HepG2 (cell line): ENCODE results near the gene CIROP. TPM values are rescaled to one million over a fixed set of nuclear protein-coding genes. Genes with fewer than 3 reads are reported as not detected.

ENCODE experiments used
- ARNTL ChIP-seq: sonication (generic); formaldehyde crosslinking; IDR thresholded peaks from 2 replicates; pipeline ENCODE4 v1.4.0; 2020; ENCODE audit warnings: mild to moderate bottlenecking, missing genetic modification reagents
- HOXA5 ChIP-seq: sonication (generic); formaldehyde crosslinking; IDR thresholded peaks from 2 replicates; pipeline ENCODE4 v1.4.0; 2020; ENCODE audit warnings: missing genetic modification reagents
- KAT7 ChIP-seq: IDR thresholded peaks from 2 replicates; pipeline ENCODE4 v1.6.1; 2018; ENCODE audit warnings: borderline replicate concordance, missing compliant biosample characterization
- RBM22 ChIP-seq: fragments of 200-400 bp; formaldehyde crosslinking; optimal IDR thresholded peaks from 2 replicates; pipeline ENCODE3; 2017; ENCODE audit warnings: mild to moderate bottlenecking, low read length, moderate library complexity
- RFXAP ChIP-seq: sonication (generic); formaldehyde crosslinking; IDR thresholded peaks from 2 replicates; pipeline ENCODE4 v1.4.0; 2020; ENCODE audit warnings: missing genetic modification reagents, borderline replicate concordance
- SOX6 ChIP-seq, 2 experiments: fragments of 450-650 bp in 1 of 2; sonication (generic) in 1 of 2; formaldehyde crosslinking in 1 of 2; IDR thresholded peaks; 2 replicates each; pipeline versions ENCODE4 v1.4.0 to v1.6.1; 2017 to 2020; ENCODE audit warnings: antibody characterized with exemption in 1 of 2, mild to moderate bottlenecking in 1 of 2, missing genetic modification reagents in 1 of 2
- ZMYM3 ChIP-seq: sonication (generic); formaldehyde crosslinking; IDR thresholded peaks from 2 replicates; pipeline ENCODE4 v1.5.1; 2020; ENCODE audit warnings: mild to moderate bottlenecking, missing genetic modification reagents
- ZNF3 ChIP-seq: IDR thresholded peaks from 2 replicates; pipeline ENCODE4 v1.7.0; 2017; ENCODE audit warnings: inconsistent platforms
- ZNF382 ChIP-seq: sonication (generic); formaldehyde crosslinking; IDR thresholded peaks from 2 replicates; pipeline ENCODE4 v1.5.0; 2020; ENCODE audit warnings: missing genetic modification reagents, mild to moderate bottlenecking, borderline replicate concordance
- ZNF788 ChIP-seq: sonication (generic); formaldehyde crosslinking; IDR thresholded peaks from 2 replicates; pipeline ENCODE4 v1.5.0; 2020; ENCODE audit warnings: mild to moderate bottlenecking, missing genetic modification reagents, borderline replicate concordance
- ZNF850 ChIP-seq: sonication (generic); formaldehyde crosslinking; conservative IDR thresholded peaks from 2 replicates; pipeline ENCODE4 v1.9.0; 2021; ENCODE audit warnings: mild to moderate bottlenecking, missing genetic modification reagents
- ZZZ3 ChIP-seq: sonication (generic); formaldehyde crosslinking; IDR thresholded peaks from 2 replicates; pipeline ENCODE4 v1.4.0; 2020; ENCODE audit warnings: missing genetic modification reagents, mild to moderate bottlenecking, borderline replicate concordance
- polyA plus RNA-seq, 8 experiments: library from polyadenylated mRNA; depleted of rRNA in 3 of 8; stranded (reverse) in 7 of 8; unstranded in 1 of 8; fragments of >200 nt; fragmentation: Illumina TruSeq in 4 of 8; extraction: Trizol in 4 of 8; gene quantifications; 2 replicates each; pipeline versions ENCODE4 v1.2.1 to v1.2.3, GENCODE V29; 2011 to 2016; ENCODE audit warnings: low read depth in 4 of 8, missing spikeins in 1 of 8, mixed read lengths in 1 of 8; ENCODE audit not compliant: insufficient read depth in 1 of 8
- total RNA-seq, 5 experiments: library from RNA; depleted of rRNA; stranded (reverse); fragments of >200 nt; fragmentation: Illumina TruSeq; extraction: Trizol; gene quantifications; 2 replicates each; pipeline ENCODE4 v1.2.3, GENCODE V29; 2016; ENCODE audit warnings: low read depth in 1 of 5
- TF ChIP-seq, protein P1 (sequence below): IDR thresholded peaks from 2 replicates; pipeline ENCODE4 v1.6.1; 2018; ENCODE audit warnings: missing genetic modification reagents
- TF ChIP-seq, protein P2 (sequence below): conservative IDR thresholded peaks from 2 replicates; pipeline ENCODE4 v1.6.1; 2018; ENCODE audit warnings: missing genetic modification reagents
- TF ChIP-seq, protein P3 (sequence below): sonication (generic); formaldehyde crosslinking; conservative IDR thresholded peaks from 2 replicates; pipeline ENCODE4 v1.5.0; 2020; ENCODE audit warnings: missing genetic modification reagents
- TF ChIP-seq, protein P4 (sequence below): sonication (generic); formaldehyde crosslinking; conservative IDR thresholded peaks from 2 replicates; pipeline ENCODE4 v1.8.0; 2022; ENCODE audit warnings: mild to moderate bottlenecking, moderate library complexity, missing genetic modification reagents
- TF ChIP-seq, protein P5 (sequence below): sonication (generic); formaldehyde crosslinking; conservative IDR thresholded peaks from 2 replicates; pipeline ENCODE4 v1.8.1; 2023; ENCODE audit warnings: missing genetic modification reagents
- TF ChIP-seq, protein P6 (sequence below): sonication (generic); formaldehyde crosslinking; IDR thresholded peaks from 2 replicates; pipeline ENCODE4 v1.5.0; 2020; ENCODE audit warnings: missing genetic modification reagents
- TF ChIP-seq, protein P7 (sequence below): sonication (generic); formaldehyde crosslinking; IDR thresholded peaks from 2 replicates; pipeline ENCODE4 v1.8.0; 2022; ENCODE audit warnings: missing genetic modification reagents, mild to moderate bottlenecking, inconsistent platforms, borderline replicate concordance

The CIROP gene
- total and polyA plus RNA-seq, 2 of the 13 experiments (the other 11 are each of a cell fraction or from before 2014, with no cell fraction given): 0.07 TPM; not detected in 1

DNA sequence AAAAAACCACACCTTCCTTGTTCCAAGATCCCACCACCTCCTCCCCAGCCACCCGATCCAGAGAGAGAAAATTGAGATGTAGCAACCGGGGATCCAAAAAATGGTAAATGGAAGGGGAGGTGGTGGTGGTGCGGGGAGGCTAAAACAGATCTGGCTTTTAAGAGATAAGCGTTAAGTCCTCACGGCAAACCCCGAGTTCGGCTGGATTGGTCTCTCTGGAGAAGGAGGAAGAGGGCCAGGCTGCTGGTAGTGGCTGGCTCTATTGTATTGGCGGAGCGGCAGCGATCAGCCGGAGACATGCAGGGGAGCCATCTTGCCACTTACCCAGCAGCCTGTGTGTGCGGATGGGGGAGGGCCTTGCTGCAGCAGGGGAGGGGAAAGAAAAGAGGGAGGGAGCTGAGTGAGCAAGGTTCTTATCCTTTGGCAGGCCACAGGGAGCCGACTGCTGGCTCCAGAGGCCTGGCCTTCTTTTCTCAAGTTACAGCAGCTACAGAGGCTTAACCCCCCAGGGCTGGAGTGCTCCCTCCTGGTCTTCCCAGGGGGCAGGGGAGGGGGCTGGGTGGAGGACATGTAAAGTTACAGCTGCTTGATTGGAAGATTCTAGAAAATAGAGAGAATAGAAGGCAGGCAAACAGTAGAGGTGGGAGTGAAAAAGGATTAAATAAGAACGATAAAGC, 33.4 kb downstream of the CIROP start (continued):
- TF ChIP-seq ZMYM3 (CRISPR knock-in tag) (no peak), RFXAP (CRISPR knock-in tag) (peak; percentile 70; the same call in 1 of the 2 replicates), KAT7 (peak; percentile 99), ZZZ3 (CRISPR knock-in tag) (peak; percentile 80; the same call in 1 of the 2 replicates), RBM22 (peak; percentile 100), SOX6 (IDR thresholded peaks at IDR 0.05) (no peak), SOX6 (CRISPR knock-in tag; IDR thresholded peaks at IDR 0.05) (peak; percentile 69; the same call in 1 of the 2 replicates), ZNF3 (0 out of 2 replicates have a peak, but pooled peaks have one; percentile 3), ARNTL (CRISPR knock-in tag) (peak; percentile 54; the same call in 1 of the 2 replicates), ZNF850 (CRISPR knock-in tag) (no peak), HOXA5 (CRISPR knock-in tag) (no peak), ZNF382 (CRISPR knock-in tag) (no peak), ZNF788 (peak; percentile 93; the same call in 1 of the 2 replicates)
- TF ChIP-seq, protein P1, sequence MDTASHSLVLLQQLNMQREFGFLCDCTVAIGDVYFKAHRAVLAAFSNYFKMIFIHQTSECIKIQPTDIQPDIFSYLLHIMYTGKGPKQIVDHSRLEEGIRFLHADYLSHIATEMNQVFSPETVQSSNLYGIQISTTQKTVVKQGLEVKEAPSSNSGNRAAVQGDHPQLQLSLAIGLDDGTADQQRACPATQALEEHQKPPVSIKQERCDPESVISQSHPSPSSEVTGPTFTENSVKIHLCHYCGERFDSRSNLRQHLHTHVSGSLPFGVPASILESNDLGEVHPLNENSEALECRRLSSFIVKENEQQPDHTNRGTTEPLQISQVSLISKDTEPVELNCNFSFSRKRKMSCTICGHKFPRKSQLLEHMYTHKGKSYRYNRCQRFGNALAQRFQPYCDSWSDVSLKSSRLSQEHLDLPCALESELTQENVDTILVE (CRISPR knock-in tag): peak; percentile 93
- TF ChIP-seq, protein P2, sequence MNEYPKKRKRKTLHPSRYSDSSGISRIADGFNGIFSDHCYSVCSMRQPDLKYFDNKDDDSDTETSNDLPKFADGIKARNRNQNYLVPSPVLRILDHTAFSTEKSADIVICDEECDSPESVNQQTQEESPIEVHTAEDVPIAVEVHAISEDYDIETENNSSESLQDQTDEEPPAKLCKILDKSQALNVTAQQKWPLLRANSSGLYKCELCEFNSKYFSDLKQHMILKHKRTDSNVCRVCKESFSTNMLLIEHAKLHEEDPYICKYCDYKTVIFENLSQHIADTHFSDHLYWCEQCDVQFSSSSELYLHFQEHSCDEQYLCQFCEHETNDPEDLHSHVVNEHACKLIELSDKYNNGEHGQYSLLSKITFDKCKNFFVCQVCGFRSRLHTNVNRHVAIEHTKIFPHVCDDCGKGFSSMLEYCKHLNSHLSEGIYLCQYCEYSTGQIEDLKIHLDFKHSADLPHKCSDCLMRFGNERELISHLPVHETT (CRISPR knock-in tag): peak; percentile 54; the same call in 1 of the 2 replicates
- TF ChIP-seq, protein P3, sequence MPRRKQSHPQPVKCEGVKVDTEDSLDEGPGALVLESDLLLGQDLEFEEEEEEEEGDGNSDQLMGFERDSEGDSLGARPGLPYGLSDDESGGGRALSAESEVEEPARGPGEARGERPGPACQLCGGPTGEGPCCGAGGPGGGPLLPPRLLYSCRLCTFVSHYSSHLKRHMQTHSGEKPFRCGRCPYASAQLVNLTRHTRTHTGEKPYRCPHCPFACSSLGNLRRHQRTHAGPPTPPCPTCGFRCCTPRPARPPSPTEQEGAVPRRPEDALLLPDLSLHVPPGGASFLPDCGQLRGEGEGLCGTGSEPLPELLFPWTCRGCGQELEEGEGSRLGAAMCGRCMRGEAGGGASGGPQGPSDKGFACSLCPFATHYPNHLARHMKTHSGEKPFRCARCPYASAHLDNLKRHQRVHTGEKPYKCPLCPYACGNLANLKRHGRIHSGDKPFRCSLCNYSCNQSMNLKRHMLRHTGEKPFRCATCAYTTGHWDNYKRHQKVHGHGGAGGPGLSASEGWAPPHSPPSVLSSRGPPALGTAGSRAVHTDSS (CRISPR knock-in tag): no peak
- TF ChIP-seq, protein P4, sequence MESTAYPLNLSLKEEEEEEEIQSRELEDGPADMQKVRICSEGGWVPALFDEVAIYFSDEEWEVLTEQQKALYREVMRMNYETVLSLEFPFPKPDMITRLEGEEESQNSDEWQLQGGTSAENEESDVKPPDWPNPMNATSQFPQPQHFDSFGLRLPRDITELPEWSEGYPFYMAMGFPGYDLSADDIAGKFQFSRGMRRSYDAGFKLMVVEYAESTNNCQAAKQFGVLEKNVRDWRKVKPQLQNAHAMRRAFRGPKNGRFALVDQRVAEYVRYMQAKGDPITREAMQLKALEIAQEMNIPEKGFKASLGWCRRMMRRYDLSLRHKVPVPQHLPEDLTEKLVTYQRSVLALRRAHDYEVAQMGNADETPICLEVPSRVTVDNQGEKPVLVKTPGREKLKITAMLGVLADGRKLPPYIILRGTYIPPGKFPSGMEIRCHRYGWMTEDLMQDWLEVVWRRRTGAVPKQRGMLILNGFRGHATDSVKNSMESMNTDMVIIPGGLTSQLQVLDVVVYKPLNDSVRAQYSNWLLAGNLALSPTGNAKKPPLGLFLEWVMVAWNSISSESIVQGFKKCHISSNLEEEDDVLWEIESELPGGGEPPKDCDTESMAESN: peak; percentile 90; the same call in 1 of the 2 replicates
- TF ChIP-seq, protein P5, sequence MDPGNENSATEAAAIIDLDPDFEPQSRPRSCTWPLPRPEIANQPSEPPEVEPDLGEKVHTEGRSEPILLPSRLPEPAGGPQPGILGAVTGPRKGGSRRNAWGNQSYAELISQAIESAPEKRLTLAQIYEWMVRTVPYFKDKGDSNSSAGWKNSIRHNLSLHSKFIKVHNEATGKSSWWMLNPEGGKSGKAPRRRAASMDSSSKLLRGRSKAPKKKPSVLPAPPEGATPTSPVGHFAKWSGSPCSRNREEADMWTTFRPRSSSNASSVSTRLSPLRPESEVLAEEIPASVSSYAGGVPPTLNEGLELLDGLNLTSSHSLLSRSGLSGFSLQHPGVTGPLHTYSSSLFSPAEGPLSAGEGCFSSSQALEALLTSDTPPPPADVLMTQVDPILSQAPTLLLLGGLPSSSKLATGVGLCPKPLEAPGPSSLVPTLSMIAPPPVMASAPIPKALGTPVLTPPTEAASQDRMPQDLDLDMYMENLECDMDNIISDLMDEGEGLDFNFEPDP (CRISPR knock-in tag): no peak
- TF ChIP-seq, protein P6, sequence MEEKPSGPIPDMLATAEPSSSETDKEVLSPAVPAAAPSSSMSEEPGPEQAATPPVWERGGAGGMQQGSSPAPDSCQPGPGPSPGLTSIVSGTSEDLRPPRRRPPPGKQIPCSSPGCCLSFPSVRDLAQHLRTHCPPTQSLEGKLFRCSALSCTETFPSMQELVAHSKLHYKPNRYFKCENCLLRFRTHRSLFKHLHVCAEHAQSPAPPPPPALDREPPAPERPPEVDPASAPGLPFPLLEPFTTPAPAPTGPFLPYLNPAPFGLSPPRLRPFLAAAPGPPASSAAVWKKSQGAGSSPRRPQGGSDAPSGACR (CRISPR knock-in tag): peak; percentile 95; the same call in 1 of the 2 replicates
- TF ChIP-seq, protein P7, sequence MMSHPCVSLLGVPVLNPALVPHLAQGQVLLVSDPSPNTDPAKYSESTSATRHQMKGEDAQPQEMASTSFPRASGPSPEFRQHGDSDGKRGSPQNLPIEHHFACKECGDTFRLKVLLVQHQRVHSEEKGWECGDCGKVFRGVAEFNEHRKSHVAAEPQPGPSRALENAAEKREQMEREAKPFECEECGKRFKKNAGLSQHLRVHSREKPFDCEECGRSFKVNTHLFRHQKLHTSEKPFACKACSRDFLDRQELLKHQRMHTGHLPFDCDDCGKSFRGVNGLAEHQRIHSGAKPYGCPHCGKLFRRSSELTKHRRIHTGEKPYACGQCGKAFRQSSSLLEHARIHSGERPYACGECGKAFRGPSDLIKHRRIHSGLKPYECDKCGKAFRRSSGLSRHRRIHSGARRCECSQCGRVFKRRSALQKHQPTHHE (CRISPR knock-in tag): 0 out of 2 replicates have a peak, but pooled peaks have one; percentile 61
